ENCODE data around the gene PSTPIP1. TPM values are rescaled to one million over a fixed set of nuclear protein-coding genes. Genes with fewer than 3 reads are reported as not detected.
"Not testable (repeated sequence)": the region's sequence is repeated elsewhere in the genome, so short reads cannot be mapped to it uniquely, and the experiment has no call there.

Gene PSTPIP1
- 100 to 1,000 TPM in 1 of 3 donors, 10 to 100 TPM in 2; 84.4 to 127 (median 99.3) TPM for polyA plus RNA-seq

DNA sequence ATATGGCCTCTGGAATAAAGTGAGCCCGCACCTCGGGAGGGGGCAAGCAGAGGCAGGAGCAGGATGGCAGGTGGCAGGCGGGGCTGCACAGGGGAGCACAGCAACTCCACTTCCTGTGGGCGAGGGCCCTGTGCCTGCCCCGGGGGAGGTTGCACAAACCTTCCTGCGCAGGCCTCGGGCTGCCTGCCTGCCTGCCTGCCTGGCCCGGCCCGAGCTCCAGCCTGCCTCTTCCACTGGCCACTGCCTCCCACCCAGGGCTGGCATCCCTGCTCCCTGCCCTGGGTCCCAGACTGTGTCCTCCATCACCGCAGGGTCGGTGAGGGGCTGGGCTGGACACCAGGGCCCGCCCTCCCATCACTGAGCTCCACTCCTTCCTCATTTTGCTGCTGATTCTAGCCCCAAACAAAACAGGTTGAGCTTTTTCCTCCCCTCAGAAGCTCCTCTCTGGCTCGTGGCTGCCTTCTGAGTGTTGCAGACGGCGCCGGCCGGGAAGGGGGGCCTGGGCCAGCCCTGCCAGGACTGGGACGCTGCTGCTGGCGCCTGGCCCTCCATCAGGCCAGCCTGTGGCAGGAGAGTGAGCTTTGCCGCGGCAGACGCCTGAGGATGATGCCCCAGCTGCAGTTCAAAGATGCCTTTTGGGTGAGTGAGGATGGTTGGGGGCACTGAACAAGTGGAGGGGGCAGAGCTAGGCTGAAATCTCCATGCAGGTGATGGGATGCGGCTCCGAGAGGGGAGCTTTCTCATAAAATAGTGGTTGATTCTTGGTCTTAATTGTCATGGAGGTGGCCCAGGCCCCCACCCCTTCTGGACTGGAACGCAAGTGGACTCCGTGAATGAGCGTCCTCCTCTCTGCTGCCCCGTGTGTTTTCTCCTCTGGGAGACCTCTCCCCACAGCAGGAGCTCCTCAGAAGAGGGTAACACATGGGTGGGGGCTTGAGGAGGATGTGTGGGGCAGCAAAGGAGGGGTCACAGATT is at the start of gene PSTPIP1:
PSTPIP1 (plus strand) TSS at position 156 of the 975 bp plus-strand sequence; CDS start at position 604, 448 bp downstream.
- Mint-ChIP-seq H3K27ac (peak within 1 kb of the TSS; percentile 87 to 96 (median 93)), H3K9me3 (no peaks in the 10 kb centered on the region), H3K4me3 (peak within 1 kb of the TSS; percentile 95 to 98 (median 98)), H3K4me1 (peaks cover 65 to 66% of the 10 kb centered on the region in 2 donors), H3K36me3 (peaks cover 3 to 4% (median 4%) of the 10 kb centered on the region in 3 donors), H3K27me3 (ENCODE audit: low read depth in 3 of 3) (peaks cover 0 to 6% (median under 1%) of the 10 kb centered on the region in 3 donors)
- peak; percentile 64 to 68 (median 68) for DNase-seq

DNA sequence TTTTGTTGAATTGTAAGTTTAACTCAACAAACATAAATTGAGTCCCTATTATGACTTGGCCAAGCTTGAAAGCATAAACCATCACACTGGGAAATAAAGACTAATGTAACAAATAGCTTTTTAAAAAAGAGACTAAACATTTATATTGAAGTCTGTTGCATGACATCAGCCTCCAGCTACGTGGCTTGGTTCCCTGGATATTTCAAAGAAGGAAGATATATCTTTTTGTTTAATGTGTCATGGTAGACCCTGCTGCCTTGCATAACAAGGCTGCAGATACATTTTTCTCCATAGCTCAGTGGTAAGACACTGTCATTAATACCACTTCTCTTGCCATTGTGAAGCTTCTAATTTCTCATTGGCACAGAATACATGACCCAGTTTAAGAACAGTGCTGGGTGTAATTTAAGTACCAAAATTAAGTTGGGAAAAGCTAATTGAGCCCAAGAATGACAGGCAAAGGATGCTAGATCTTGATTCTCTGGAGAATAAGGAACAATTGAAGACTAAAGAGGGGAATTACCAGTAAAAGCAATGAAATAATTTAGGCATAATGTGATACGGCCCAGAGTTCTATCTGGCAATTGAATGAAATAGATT is 49.3 kb upstream of the PSTPIP1 start:
- Mint-ChIP-seq H3K27me3 (ENCODE audit: low read depth in 3 of 3) (no peaks in the 10 kb centered on the region), H3K36me3 (peaks cover 29 to 40% (median 33%) of the 10 kb centered on the region in 3 donors), H3K27ac (no peak overlapping the region), H3K4me1 (peaks cover 0 to 2% of the 10 kb centered on the region in 2 donors), H3K9me3 (no peaks in the 10 kb centered on the region), H3K4me3 (no peak overlapping the region)
- DNase-seq, result no peak

DNA sequence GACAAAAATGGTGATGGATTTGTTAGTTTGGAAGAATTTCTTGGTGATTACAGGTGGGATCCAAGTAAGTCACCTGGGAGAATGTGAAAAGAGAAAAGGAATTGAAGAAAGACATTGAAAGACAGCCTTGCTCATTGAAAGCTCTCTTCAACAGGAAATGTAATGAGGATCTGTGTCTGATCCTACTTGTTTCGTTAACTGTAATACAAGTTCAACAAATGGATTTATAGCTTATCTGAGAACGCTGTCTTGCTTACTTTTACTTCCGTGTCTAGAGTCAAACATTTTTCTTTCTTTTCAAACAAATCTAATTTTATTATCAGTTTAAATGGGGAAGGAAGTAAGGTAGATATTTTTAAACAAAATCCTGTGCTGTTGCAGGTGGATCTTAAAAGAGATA is 47.5 kb upstream of the PSTPIP1 start:
- Mint-ChIP-seq H3K36me3 (peaks cover 29 to 43% (median 39%) of the 10 kb centered on the region in 3 donors), H3K27me3 (ENCODE audit: low read depth in 3 of 3) (no peaks in the 10 kb centered on the region), H3K4me3 (no peak overlapping the region), H3K27ac (no peak overlapping the region), H3K9me3 (no peaks in the 10 kb centered on the region), H3K4me1 (peaks cover 4 to 11% of the 10 kb centered on the region in 2 donors)
- no peak for DNase-seq

DNA sequence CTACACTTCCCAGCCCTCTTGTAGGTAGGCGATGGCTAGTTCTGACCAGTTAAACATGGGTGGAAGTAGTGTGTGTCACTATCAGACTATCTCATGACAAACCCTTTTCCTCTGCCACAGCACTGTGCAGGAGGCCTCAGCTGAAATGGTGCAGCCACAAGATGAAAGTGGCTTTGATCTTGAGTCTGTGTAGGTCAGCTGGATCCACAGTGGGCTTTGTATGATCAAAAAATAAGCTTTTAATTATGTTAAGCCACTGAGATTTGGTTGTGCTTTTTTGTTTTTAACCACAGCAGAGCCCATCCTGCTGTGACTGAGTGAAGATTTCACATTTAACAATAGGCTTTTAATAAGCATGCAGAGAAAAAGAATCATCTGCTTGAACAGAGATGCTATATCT is 43.7 kb upstream of the PSTPIP1 start:
- Mint-ChIP-seq H3K36me3 (peaks cover 15 to 25% (median 22%) of the 10 kb centered on the region in 3 donors), H3K27me3 (ENCODE audit: low read depth in 3 of 3) (no peaks in the 10 kb centered on the region), H3K9me3 (no peaks in the 10 kb centered on the region), H3K27ac (peak overlapping the region in 3 of 6 donors; percentile 17 to 43 (median 37)), H3K4me1 (peaks cover 4 to 11% of the 10 kb centered on the region in 2 donors), H3K4me3 (no peak overlapping the region)
- DNase-seq, result peak in 1 of 3 donors; percentile 12

DNA sequence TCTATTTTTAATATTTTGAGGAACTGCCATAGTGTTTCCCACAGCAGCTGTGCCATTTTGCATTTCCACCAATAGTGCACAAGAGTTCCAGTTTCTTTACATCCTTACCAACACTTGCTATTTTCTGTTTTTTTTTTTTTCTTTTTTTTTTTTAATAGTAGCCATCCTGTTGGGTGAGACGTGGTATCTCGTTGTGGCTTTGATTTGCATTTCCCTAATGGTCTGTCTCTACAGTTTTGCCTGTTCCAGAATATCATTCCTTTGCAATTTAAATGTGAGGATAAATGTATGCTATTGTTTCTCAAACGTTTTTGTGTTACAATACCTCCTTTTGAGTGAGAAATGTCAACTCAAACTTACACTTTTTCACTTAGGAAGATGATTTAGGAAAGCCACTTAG is 41.0 kb upstream of the PSTPIP1 start:
- H3K4me3 Mint-ChIP-seq, result no peak overlapping the region
- H3K27me3 Mint-ChIP-seq (ENCODE audit: low read depth in 3 of 3), result no peaks in the 10 kb centered on the region
- H3K36me3 Mint-ChIP-seq, result peaks cover 3 to 9% (median 6%) of the 10 kb centered on the region in 3 donors
- peaks cover 1 to 11% of the 10 kb centered on the region in 2 donors for H3K4me1 Mint-ChIP-seq
- H3K9me3 Mint-ChIP-seq, result no peaks in the 10 kb centered on the region
- H3K27ac Mint-ChIP-seq, result no peak overlapping the region
- DNase-seq, result no peak

DNA sequence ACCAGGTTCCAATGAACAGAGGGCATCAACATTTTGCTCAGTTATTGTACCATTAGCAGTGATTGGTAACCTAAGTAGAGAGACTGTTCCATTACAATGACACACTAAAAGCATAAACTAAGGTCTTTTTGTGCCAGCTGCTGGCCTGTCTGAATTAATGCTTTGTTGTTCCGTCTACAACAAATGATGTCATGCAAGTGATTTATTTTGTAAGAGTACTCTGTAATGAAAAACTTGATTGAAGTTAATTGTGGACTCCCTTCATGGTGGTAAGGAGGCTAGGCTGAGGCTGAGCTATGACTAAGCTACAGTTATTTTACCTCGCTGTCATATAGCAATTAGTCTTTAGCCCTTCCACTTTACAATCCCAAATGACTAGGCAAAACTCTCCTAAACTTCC is 40.2 kb upstream of the PSTPIP1 start:
- no peak overlapping the region for H3K4me3 Mint-ChIP-seq
- no peaks in the 10 kb centered on the region for H3K9me3 Mint-ChIP-seq
- H3K36me3 Mint-ChIP-seq, result peaks cover 3 to 6% (median 6%) of the 10 kb centered on the region in 3 donors
- no peak for DNase-seq
- H3K4me1 Mint-ChIP-seq, result peaks cover 1 to 11% of the 10 kb centered on the region in 2 donors
- H3K27ac Mint-ChIP-seq, result no peak overlapping the region
- no peaks in the 10 kb centered on the region for H3K27me3 Mint-ChIP-seq (ENCODE audit: low read depth in 3 of 3)

DNA sequence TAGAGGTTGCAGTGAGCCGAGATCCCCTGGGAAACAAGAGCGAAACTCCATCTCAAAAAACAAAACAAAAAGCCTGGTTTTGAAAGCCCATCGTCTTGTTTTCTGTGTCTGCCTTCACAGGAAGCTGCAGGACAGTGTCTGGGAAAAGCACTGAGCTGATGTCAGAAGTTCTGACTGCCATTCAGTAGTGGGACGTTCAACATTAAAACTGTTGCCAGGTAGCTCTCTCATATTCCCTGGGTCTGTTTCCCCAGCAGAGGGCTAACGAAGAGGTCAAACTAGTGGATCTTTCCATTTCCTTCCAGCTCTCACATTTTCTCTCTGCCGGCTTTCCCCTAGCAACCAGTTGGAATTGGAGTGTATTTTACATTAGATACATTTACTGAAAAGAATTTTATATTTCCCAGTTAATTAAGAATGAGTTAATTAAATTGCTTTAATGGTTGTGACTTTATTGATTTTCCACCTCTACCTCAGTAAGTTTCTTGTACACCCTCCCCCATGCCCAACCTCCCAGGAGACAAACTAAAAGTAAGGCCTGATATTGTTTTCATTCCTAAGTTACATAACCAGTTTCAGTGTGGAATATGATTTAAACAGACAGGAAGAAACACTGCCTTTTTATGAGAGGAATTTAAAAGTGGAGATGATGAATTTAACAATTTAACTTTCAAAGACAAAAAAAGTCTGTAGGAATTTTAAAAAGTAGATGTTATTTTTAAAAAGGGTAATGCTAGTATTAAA is 33.5 kb upstream of the PSTPIP1 start:
- H3K9me3 Mint-ChIP-seq, result peaks cover 0 to 1% (median 0%) of the 10 kb centered on the region in 6 donors
- H3K27me3 Mint-ChIP-seq (ENCODE audit: low read depth in 3 of 3), result peaks cover 0 to 5% (median 3%) of the 10 kb centered on the region in 3 donors
- H3K4me3 Mint-ChIP-seq, result no peak overlapping the region
- peaks cover 0 to 3% (median 0%) of the 10 kb centered on the region in 3 donors for H3K36me3 Mint-ChIP-seq
- no peak overlapping the region for H3K27ac Mint-ChIP-seq
- no peaks in the 10 kb centered on the region for H3K4me1 Mint-ChIP-seq
- DNase-seq, result no peak

DNA sequence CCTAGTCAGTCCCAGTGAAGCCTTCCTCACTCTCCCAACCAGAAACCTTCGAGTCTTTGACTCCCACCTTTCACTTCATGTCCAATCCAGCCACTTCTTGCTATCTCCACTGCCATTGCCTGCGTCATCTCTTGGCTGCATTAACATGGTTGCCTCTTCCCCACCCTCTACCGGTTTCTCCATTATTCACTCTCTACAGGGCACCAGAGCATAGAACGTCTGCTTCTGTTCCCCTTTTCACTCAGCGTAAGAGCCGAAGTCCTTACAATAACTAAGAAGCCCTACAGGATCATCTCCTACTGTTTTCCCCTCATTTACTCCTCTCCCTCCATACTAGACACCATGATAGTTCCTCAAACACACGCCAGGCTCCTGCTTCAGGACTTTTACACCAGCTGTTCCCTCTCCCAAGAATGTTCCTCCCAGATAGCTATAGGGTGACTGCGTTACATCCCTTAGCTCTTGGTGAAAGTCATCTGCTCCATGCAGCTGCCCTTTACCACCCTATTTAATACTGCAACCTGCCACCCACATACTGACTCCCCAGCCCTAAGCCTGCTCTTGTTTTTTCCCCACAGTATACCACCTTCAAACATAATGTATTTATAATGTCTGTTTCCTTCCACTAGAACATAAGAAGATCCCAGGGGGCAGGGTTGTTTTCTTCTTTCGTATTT is 32.5 kb upstream of the PSTPIP1 start:
- no peak for DNase-seq
- peaks cover 0 to 5% (median 5%) of the 10 kb centered on the region in 3 donors for H3K27me3 Mint-ChIP-seq (ENCODE audit: low read depth in 3 of 3)
- no peak overlapping the region for H3K27ac Mint-ChIP-seq
- no peak overlapping the region for H3K4me3 Mint-ChIP-seq
- no peaks in the 10 kb centered on the region for H3K4me1 Mint-ChIP-seq
- peaks cover 0 to 1% (median 0%) of the 10 kb centered on the region in 6 donors for H3K9me3 Mint-ChIP-seq
- H3K36me3 Mint-ChIP-seq, result peaks cover 0 to 3% (median 0%) of the 10 kb centered on the region in 3 donors

DNA sequence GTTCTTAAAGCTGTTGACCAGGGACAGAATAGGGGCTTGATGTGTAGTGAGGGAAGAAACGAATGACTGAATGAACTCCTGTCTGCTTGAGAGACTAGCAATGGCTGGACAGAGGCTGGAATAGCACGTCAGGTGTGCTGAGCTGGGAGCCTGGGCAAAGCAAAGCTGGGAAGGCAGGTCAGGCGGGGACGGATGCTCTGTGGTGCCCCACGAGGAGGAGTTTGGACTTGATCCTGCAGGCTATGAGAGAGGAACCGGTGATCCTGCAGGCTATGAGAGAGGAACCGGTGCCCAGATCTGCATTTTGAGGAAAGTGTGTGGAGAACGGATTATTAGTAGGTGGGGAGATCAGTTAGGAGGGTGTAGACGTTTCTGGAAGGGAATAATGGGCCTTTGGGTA is 31.3 kb upstream of the PSTPIP1 start:
- no peak overlapping the region for H3K27ac Mint-ChIP-seq
- H3K27me3 Mint-ChIP-seq (ENCODE audit: low read depth in 3 of 3), result peaks cover 0 to 5% (median 5%) of the 10 kb centered on the region in 3 donors
- H3K4me3 Mint-ChIP-seq, result no peak overlapping the region
- H3K36me3 Mint-ChIP-seq, result peaks cover 0 to 3% (median 0%) of the 10 kb centered on the region in 3 donors
- H3K4me1 Mint-ChIP-seq, result no peaks in the 10 kb centered on the region
- H3K9me3 Mint-ChIP-seq, result peaks cover 0 to 1% (median 0%) of the 10 kb centered on the region in 6 donors
- no peak for DNase-seq

DNA sequence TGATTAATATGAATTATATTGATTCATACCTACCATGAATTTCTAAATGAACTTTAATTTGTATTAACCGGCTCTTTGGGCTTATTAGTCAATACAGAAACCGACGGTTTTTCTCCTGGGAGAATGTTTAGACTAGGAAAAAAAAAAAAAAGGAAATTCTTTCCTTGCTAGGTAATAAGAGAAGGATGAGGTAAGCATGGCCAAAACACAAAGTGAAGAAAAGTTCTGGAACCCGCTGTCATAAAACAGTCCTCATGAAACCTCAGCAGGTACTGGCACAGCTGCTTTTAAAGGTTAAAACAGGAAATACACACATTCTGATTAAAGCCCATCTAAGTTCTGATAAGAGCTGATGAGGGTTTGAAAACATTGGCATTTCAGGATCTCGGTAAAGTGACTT is 30.8 kb upstream of the PSTPIP1 start:
- peaks cover 0 to 3% (median 0%) of the 10 kb centered on the region in 3 donors for H3K36me3 Mint-ChIP-seq
- H3K27me3 Mint-ChIP-seq (ENCODE audit: low read depth in 3 of 3), result peaks cover 0 to 5% (median 5%) of the 10 kb centered on the region in 3 donors
- peaks cover 0 to 1% (median 0%) of the 10 kb centered on the region in 6 donors for H3K9me3 Mint-ChIP-seq
- H3K4me1 Mint-ChIP-seq, result no peaks in the 10 kb centered on the region
- H3K4me3 Mint-ChIP-seq, result no peak overlapping the region
- no peak for DNase-seq
- H3K27ac Mint-ChIP-seq, result no peak overlapping the region

DNA sequence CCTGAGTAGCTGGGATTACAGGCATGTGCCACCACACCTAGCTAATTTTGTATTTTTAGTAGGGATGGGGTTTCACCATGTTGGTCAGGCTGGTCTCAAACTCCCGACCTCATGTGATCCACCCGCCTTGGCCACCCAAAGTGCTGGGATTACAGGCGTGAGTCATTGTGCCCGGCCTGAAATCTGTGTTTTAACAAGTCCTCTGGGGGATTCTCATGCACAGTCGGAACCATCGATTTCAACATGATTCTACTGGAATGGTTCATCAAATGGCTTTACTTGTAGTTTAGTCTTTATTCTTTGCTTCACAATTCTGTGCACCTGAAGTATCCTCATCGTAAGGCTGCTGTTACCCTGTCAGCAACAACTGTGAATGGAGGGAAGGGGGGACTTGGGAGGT is 28.9 kb upstream of the PSTPIP1 start:
- not testable (repeated sequence) for H3K9me3 Mint-ChIP-seq; DNase-seq; H3K27me3 Mint-ChIP-seq (ENCODE audit: low read depth in 3 of 3); H3K36me3 Mint-ChIP-seq; H3K4me1 Mint-ChIP-seq; H3K27ac Mint-ChIP-seq; H3K4me3 Mint-ChIP-seq

DNA sequence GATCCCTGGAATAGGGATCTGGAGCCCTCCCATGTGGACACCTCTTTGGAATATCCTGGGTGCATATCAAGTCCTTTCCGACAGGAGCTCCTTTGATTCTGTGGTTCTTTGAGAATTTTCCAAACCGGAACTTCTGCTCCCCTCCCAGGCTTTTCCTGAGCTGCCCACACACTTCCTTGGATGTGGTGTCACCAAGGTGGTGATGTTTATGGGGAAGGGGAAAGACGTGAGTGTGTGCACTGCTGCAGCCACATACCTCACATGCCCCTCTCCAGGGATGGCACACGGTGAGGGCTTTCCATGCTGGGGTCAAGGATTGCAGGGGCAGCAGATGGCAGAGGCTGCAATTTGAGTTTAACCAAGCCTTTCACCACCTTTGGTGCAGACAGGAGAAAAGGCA is 27.9 kb upstream of the PSTPIP1 start:
- Mint-ChIP-seq H3K36me3 (peaks cover 0 to 3% (median 0%) of the 10 kb centered on the region in 3 donors), H3K27ac (no peak overlapping the region), H3K4me1 (no peaks in the 10 kb centered on the region), H3K9me3 (peaks cover 0 to 1% (median 0%) of the 10 kb centered on the region in 6 donors), H3K4me3 (no peak overlapping the region), H3K27me3 (ENCODE audit: low read depth in 3 of 3) (peaks cover 0 to 5% (median 5%) of the 10 kb centered on the region in 3 donors)
- DNase-seq, result no peak

DNA sequence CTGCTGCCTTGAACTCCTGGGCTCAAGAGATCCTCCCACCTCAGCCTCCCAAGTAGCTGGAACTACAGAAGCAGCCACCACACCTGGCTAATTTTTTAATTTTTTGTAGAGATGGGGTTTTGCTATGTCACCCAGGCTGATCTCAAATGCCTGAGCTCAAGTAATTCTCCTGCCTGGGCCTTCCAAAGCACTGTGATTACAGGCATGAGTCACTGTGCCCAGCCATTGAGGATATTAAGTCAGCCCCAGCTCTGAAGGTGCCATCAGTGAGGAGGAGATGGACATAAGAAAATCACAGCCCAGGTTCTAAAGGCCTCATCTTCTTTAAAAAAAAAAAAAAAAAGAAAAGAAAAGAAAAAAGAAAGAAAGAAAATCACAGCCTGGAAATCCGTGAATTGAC is 26.6 kb upstream of the PSTPIP1 start:
- no peak for DNase-seq
- Mint-ChIP-seq H3K4me3 (no peak overlapping the region), H3K27ac (no peak overlapping the region), H3K4me1 (peaks cover under 1% of the 10 kb centered on the region in 2 donors), H3K27me3 (ENCODE audit: low read depth in 3 of 3) (peaks cover 0 to 2% (median 2%) of the 10 kb centered on the region in 3 donors), H3K36me3 (no peaks in the 10 kb centered on the region), H3K9me3 (peaks cover 0 to 1% (median 0%) of the 10 kb centered on the region in 6 donors)

Measured in immature natural killer cell (primary cell).